Measurements from ENCODE around the gene LRP1.

DNA sequence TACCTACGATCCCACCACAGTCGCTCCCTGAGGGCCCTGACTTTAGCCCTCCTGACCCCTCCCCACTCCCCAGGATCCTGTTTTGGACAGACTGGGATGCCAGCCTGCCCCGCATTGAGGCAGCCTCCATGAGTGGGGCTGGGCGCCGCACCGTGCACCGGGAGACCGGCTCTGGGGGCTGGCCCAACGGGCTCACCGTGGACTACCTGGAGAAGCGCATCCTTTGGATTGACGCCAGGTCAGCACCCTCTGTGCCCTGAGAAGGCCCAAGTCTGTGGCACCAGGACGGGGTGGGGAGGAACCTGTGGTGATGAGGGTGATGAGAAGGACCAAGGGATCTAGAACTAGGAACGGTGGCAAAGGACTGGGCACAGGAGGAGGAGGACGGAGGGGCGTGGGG lies 49.1 kb downstream of the LRP1 start:
- TF ChIP-seq, protein P1, sequence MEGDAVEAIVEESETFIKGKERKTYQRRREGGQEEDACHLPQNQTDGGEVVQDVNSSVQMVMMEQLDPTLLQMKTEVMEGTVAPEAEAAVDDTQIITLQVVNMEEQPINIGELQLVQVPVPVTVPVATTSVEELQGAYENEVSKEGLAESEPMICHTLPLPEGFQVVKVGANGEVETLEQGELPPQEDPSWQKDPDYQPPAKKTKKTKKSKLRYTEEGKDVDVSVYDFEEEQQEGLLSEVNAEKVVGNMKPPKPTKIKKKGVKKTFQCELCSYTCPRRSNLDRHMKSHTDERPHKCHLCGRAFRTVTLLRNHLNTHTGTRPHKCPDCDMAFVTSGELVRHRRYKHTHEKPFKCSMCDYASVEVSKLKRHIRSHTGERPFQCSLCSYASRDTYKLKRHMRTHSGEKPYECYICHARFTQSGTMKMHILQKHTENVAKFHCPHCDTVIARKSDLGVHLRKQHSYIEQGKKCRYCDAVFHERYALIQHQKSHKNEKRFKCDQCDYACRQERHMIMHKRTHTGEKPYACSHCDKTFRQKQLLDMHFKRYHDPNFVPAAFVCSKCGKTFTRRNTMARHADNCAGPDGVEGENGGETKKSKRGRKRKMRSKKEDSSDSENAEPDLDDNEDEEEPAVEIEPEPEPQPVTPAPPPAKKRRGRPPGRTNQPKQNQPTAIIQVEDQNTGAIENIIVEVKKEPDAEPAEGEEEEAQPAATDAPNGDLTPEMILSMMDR (IDR thresholded peaks at IDR 0.05): no peak
- TF ChIP-seq ZFX (IDR thresholded peaks at IDR 0.05; ENCODE audit: borderline replicate concordance): no peak

All from 22Rv1 (cell line).